DMS153 (cell line): ENCODE data around the gene ARMC2.
"Not testable (repeated sequence)": the region's sequence is repeated elsewhere in the genome, so short reads cannot be mapped to it uniquely, and the experiment has no call there.

Experiments used
- DNase-seq: peaks from one replicate; lab custom pipeline; 2025; lab: John Stamatoyannopoulos, UW

ARMC2 gene

GRCh38 chr6:108916026-108916686 is 67.9 kb downstream of the ARMC2 start:
- DNase-seq: no peak

GRCh38 chr6:108920751-108921150 is 72.5 kb downstream of the ARMC2 start:
- no peak for DNase-seq

- no peak for DNase-seq
Observed at GRCh38 chr6:108921547-108922361, 73.5 kb downstream of the ARMC2 start.

GRCh38 chr6:108922499-108922898 is 74.3 kb downstream of the ARMC2 start:
- DNase-seq: no peak

GRCh38 chr6:108927927-108928326 is 79.7 kb downstream of the ARMC2 start:
- DNase-seq: no peak

- no peak for DNase-seq
Observed at GRCh38 chr6:108928650-108929049, 80.4 kb downstream of the ARMC2 start.

GRCh38 chr6:108931090-108931489 is 82.9 kb downstream of the ARMC2 start:
- DNase-seq: not testable (repeated sequence)

- no peak for DNase-seq
Observed at GRCh38 chr6:108937170-108937569, 88.9 kb downstream of the ARMC2 start.

- DNase-seq: no peak
Observed at GRCh38 chr6:108940741-108941140, 92.5 kb downstream of the ARMC2 start.

GRCh38 chr6:108941281-108941680 is 93.1 kb downstream of the ARMC2 start:
- no peak for DNase-seq

GRCh38 chr6:108941859-108942258 is 93.6 kb downstream of the ARMC2 start:
- no peak for DNase-seq

GRCh38 chr6:108942556-108943492 is 94.6 kb downstream of the ARMC2 start:
- DNase-seq: no peak

GRCh38 chr6:108944071-108944470 is 95.8 kb downstream of the ARMC2 start:
- no peak for DNase-seq

GRCh38 chr6:108944707-108945680 is 96.8 kb downstream of the ARMC2 start:
- no peak for DNase-seq

- no peak for DNase-seq
Observed at GRCh38 chr6:108945681-108946159, 97.5 kb downstream of the ARMC2 start.

- DNase-seq: no peak
Observed at GRCh38 chr6:108946695-108947094, 98.5 kb downstream of the ARMC2 start.

- peak; percentile 82 for DNase-seq
Observed at GRCh38 chr6:108947114-108947854, 99.1 kb downstream of the ARMC2 start.

GRCh38 chr6:108948181-108948661 is 100.0 kb downstream of the ARMC2 start:
- DNase-seq: peak; percentile 18

- no peak for DNase-seq
Observed at GRCh38 chr6:108951351-108951953, 103.2 kb downstream of the ARMC2 start.
